NCI-H2081 (cell line): ENCODE data around the gene TACR1.

Experiments
- DNase-seq, 2 experiments: peaks; one replicate each; lab custom pipeline; 2025; lab: John Stamatoyannopoulos, UW

The TACR1 gene

DNA sequence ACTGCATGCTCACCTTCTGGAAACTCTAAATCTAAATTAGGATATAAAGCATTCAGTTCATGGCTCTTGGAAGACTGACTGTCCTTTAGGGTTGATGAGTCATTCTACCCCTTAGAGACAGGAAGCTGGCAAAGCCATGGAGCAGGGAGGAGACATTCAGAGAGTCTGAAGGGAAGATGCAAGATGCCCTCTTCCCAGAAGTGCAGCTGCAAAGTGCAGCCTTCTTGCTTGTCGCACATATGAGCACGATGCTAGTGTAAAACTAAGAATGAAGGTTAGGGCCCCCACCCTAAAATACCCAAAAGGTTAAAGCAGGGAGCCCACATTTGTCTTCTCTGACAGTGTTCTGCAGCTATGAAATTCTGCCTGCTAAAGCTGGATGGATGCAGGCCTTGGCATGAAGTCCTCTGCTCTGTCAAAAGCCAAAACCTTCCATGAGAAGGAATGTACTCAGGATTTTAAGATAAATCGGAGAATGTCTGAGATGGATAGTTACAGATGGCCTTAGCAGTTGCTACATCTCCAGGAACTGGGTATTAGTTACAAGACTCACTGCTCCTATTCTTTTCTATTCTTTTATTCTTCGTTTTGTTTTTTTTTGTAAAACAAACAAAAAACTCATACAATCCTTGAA, 151.2 kb downstream of the TACR1 start:
- no peak for DNase-seq

- DNase-seq, result no peak
These were observed 151.9 kb downstream of the TACR1 start for GRCh38 chr2:75047189-75047991.

DNA sequence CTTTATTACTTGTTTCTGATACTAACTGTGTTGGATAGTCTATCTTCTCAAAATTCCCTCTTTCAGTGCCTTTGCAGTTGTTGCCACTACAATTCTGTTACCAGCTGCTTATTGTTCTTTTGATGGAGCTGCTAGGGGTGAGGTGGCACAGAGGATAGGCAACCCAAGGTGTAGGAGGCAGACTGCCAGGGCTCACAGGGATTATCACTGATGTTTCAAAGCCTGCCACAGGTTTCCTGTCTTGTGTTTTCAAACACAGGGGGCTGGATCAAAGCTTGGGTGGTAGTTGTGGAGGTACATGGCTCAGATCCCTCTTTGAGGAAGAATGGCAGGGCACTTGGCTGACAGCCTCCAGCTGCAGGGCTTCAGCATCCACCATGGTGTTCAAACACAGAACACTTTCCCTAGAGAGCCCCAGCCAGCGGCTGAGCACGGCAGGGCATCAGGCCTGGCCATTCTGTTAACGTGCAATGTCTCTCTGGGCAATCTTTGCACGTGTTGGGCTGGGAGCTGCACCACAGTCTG, 153.7 kb downstream of the TACR1 start:
- no peak for DNase-seq

- DNase-seq, result no peak
These were observed 155.0 kb downstream of the TACR1 start for GRCh38 chr2:75044291-75044690.

DNA sequence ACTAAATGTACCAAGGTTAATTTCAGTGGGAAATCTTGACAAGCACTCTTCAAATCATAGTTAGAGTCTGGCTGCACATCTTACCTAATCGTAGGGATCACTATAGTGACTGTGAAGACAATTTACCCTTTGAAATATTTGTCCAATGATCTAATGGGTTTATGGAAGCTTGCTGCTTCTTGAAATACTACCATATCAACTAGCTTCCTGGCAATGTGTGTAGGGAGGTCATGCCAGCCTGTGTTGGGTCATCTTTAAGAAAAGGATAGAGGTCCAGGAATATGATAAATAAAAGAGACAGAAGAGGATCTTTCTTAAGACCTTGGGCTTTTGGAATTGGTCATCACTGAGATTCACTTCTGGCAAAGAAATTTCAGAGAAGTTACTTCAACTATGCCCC, 156.5 kb downstream of the TACR1 start:
- no peak for DNase-seq

DNA sequence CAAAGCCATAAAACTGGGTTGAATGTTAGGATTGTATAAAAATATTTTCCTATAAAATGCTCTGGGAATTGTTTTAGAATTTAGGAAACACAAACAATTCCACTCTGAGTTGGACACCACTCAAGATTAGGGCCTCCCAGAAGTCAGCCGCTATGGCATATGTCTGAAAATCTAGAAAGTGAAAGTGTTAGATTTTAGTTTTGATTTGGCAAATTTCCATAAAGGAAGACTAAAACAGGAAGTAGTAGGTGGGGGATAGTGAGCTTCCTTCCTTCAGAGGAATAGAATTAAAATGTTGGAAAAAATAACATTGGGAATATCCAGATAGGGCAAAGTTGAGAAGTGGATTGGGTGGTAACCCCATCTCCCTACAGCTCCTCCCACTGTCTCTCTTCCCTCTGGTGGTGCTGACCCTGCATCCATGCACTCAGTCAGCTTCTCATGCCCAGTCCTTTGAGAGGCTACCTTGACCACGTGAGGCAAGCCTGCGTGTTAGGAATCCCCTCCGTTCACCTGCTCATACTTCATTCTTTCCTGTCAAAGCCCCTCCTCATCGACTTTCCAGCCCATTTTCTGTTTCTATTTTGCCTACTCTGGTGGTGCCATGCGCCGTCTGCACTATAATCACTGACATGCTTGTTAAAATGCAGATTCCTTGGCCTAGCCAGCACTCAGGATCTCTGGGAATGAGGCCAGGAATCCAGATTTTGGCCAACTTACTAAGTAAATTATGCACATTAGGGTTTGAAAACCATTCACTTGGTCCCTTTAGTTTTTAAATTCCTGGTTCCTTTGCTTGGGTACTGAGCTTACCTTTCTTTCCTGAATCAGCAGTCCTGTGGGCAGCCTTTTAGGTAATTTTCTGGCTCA, 157.4 kb downstream of the TACR1 start:
- no peak for DNase-seq

DNA sequence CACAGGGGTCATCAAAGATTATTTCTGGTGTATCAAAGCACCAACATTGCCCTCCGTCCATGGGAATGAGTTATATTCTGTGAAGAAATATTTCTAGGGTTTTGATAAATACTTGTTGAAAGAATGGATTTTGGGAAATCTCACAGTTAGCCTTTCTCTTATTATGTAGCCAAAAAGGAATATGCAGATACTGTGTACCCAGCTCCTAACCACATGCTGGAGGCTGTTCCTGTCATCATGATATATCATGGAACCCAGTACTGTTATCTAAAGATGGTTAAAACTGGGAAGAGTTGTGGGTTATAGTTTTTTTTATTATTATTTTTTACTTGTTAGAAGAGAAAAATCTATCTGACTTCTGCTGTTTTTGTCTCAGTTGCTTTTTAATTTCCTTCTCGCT, 158.1 kb downstream of the TACR1 start:
- no peak for DNase-seq

DNA sequence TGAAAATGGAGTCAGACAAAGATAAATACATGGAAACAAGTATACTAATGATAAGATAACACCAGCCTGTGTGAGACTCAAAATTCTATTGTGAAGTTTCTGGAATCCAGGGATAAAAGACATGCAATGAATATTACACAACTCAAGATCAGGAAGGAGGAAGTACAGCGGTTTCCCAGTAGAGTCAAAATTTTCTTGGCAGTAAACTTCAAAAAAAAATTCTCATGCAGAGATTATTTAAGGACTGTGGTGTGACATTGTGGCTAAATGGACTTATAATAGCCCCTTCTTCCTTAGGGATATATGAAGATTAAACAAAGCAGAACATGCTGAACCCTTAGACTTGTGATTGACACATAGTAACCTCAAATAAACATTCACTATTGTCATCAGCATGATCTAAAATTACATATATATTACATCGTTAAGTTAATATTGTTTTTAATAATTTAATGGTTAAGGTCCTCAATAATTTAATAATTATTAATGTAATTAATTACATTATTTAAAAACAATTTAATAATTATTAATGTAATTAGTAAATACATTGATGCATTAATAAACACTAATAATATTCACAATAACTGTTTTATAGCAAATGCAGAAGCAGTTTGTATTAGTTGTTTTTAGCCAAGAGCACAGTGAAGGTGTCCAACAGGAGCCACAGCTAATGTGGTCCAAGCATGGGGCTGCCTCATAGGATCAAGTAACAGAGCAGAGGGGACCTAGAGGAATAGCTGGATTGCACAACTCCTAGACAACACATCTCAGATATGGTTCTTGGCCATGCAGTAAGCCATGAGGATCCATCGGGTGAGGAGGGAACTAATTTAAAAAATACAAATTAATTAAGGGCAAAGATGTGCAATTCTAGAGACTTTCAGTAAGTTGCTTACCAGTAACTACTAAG, 163.6 kb downstream of the TACR1 start:
- DNase-seq, result no peak

DNA sequence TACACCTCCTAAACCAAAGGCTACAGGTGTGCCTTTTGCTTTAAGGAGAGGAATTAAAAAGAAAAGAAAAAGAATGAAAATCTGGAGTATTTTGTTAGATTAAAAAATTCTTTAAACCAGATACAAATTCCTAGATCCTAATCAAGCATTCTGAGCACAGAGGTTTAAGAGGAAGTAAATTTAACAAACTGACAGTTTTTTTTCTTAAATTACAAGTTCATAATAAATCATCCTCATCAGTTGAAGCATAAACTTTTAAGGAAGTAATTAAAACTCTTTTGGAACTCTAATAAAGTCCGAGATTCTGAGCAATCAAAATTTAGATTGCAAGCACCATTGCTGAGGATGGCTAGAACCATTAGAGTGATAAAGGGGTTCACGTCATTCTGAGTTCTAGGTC, 165.8 kb downstream of the TACR1 start:
- DNase-seq, result no peak

DNA sequence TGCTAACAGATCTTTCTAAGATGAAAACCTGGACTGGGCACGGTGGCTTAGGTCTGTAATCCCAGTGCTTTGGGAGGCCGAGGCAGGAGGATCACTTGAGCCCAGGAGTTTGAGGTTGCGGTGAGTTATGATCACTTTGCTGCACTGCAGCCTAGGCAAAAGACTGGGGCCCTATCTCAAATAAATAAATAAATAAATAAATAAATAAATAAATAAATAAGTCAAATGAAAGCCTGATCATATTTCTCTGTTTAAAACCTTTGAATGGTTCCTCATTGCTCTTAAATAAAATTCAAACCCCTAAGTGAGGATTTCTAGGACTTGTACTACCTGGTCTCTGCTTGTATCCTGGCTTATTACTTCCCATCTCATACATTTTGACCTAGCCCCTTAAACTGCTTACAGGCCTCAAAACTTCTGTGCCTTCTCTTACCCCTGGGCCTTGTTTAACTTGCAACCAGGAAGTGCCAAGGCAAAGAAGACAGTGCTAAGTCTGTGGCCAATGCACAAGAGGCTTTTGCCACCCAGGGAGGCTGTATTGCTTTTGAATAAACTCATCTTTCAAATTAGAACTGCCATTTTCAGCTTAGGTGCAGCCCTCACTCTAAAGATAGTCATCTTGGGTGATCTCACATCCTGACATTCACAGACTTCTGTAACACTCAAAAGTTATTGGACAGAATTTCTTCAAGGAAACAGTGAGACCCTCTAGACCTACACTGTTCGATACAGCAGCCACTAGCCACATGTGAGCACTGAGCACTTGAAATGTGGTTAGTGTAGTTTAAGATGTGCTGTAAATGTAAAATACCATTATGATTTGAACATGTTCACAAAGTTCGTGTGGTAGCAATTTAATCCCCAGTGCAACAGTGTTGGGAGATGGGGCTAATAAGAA, 167.2 kb downstream of the TACR1 start:
- DNase-seq, result no peak

DNA sequence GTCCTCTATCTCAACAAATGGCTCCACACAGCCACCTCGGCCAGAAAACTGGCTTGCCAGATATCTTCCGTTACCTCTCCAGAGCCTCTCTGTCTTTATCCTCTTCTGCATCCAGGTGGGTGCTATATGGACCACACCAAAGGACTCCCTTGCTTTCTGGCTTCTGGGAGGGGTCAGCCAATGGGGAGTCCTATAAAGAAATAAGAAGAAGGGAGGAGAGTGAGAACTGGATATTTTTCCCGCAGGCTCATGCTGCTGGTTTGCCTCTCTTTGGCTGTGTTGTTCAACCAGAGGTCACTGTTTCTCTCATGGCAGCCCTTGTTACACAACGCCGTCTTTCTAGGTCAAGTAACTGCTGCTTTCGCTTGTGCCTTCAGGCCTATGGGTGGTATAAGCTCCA, 168.1 kb downstream of the TACR1 start:
- DNase-seq, result no peak

GRCh38 chr2:75030218-75031009, 168.9 kb downstream of the TACR1 start:
- DNase-seq, result no peak

GRCh38 chr2:75027886-75028285, 171.4 kb downstream of the TACR1 start:
- no peak for DNase-seq

DNA sequence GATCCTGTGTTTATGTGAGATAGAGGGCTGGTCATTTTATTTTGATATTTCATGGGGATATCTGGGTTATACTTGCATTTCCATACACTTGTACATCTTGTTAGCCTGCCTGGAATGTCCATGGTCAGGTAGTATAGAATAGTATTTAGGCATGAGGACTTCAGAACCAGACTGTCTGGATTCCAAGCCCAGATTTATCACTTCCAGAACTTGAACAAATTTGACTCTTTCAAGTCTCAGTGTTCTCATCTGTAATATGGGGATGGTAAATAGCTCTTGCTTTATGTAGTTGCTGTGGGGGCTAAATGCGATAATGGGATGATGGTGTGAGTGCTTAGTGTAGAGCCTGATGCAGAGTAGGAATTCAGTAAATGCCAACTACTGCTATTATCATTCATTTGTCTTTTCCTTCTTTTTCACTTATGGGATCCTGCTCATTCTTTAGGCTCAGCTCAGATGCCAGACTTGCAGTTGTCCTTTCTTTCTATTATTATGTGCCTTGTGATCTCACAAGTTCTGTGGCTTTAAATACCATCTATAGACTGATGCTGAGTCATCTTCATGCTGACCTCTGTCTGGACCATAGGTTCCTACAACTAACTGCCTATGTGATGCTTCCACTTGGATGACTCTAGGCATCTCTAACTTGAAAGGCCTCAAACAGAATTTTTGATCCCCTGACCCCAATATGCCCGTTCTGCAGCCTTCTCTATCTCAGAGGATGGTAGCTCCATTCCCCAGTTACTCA, 173.5 kb downstream of the TACR1 start:
- DNase-seq, result no peak

- no peak for DNase-seq
These were observed 174.1 kb downstream of the TACR1 start for GRCh38 chr2:75025216-75025615.

DNA sequence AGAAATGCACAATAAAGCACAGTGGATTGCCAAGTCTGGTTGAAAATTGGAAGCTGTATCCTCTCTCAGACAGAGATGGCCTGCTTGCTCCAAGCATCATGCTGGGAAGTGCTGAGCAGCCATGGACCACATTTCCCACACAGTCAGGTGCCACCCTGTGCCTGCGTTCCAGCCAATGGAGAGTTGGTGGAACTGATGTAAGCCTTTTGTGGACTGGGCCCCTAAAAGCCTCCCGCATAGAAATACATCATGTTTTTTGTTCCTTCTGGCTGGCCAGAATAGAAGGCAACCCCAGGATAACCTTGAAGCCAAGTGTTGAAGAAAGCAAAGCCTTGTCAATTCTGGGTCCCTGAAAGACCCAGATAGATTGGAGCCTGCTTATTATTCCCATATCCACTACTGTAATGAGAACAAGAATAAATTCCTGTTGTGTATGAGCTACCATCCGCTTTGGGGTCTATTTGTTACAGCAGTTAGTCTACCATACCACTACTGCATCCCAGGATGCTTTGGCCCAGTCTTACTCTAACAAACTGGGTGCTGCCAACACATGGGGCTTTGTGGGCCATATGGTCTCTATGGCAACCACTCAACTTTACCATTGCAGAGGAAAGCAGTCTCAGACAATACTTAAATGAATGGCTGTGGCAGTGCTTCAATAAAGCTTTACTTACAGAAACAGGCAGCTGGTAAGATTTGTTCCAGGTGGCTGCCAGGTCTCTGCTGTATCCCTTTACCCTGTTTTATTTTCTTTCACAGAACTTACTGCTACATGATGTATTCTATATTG, 175.5 kb downstream of the TACR1 start:
- DNase-seq, result no peak

GRCh38 chr2:75022516-75022915, 176.8 kb downstream of the TACR1 start:
- DNase-seq, result no peak

- no peak for DNase-seq
These were observed 177.6 kb downstream of the TACR1 start for GRCh38 chr2:75021672-75022071.
